OCI-LY3 (cell line): Measurements from ENCODE around the gene CSRP1.
A peak's percentile ranks its signal among the peaks of the same experiment; 100 is the strongest.

Source experiments
- H2AFZ ChIP-seq: fragments of 200-600, 300-600 bp; shearing (Covaris generic); 2 replicates; pipeline ENCODE4 v1.6.0; 2014; ENCODE audit warnings: antibody characterized with exemption, low read depth, low read length
- H3K27ac ChIP-seq: fragments of 200-600, 300-600 bp; sonication (generic); 2 replicates; pipeline ENCODE4 v1.5.1; 2014; ENCODE audit warnings: mild to moderate bottlenecking, low read length, moderate library complexity, mixed read lengths
- H3K27me3 ChIP-seq: fragments of 200-600, 300-600 bp; sonication (generic); 2 replicates; pipeline ENCODE4 v1.6.1; 2014; ENCODE audit warnings: low read depth, low read length, mixed read lengths
- H3K36me3 ChIP-seq: fragments of 200-600, 300-600 bp; sonication (generic); replicated peaks from 2 replicates; pipeline ENCODE3; 2014; ENCODE audit warnings: low read depth, low read length, mixed read lengths
- H3K4me1 ChIP-seq: fragments of 300-600, 200-600 bp; sonication (generic); 2 replicates; pipeline ENCODE4 v1.6.1; 2014; ENCODE audit warnings: low read length, mixed read lengths
- H3K4me2 ChIP-seq: fragments of 200-600, 300-600 bp; sonication (generic); 2 replicates; pipeline ENCODE4 v1.6.1; 2014; ENCODE audit warnings: low read length, mixed read lengths
- H3K4me3 ChIP-seq: fragments of 300-600, 200-600 bp; sonication (generic); 2 replicates; pipeline ENCODE4 v1.5.1; 2014; ENCODE audit warnings: antibody characterized with exemption, mild to moderate bottlenecking, low read length, moderate library complexity
- H3K79me2 ChIP-seq: fragments of 300-600, 200-600 bp; shearing (Covaris generic); 2 replicates; pipeline ENCODE4 v1.6.1; 2014; ENCODE audit warnings: mild to moderate bottlenecking, low read length, mixed read lengths
- H3K9ac ChIP-seq: fragments of 300-600, 200-600 bp; shearing (Covaris generic); 2 replicates; pipeline ENCODE4 v1.6.0; 2014; ENCODE audit warnings: mild to moderate bottlenecking, low read length, moderate library complexity
- H3K9me3 ChIP-seq: fragments of 200-600, 300-600 bp; shearing (Covaris generic); 2 replicates; pipeline ENCODE4 v1.6.1; 2014; ENCODE audit warnings: low read length, mixed read lengths; ENCODE audit not compliant: insufficient read depth
- H4K20me1 ChIP-seq: fragments of 200-600, 300-600 bp; sonication (generic); 2 replicates; pipeline ENCODE4 v1.6.1; 2016; ENCODE audit warnings: low read length, mixed read lengths; ENCODE audit not compliant: insufficient read depth
- CTCF ChIP-seq: fragments of 200-600, 300-600 bp; sonication (generic); IDR thresholded peaks from 2 replicates; pipeline ENCODE4 v1.5.1; 2014; ENCODE audit warnings: antibody characterized with exemption, low read length, low read depth
- EZH2phosphoT487 ChIP-seq: fragments of 200-600 bp; shearing (Covaris generic); IDR thresholded peaks from 2 replicates; pipeline ENCODE4 v1.6.1; 2018; ENCODE audit warnings: antibody characterized with exemption, mixed run types, low read depth

Gene CSRP1

GRCh38 chr1:201485184-201485774 lies 21.6 kb downstream of the CSRP1 start:
- no peak overlapping the region for H3K27ac ChIP-seq
- H3K4me1 ChIP-seq: peaks cover 46% of the 10 kb centered on the region
- peaks cover 62% of the 10 kb centered on the region for H3K36me3 ChIP-seq
- no peaks in the 10 kb centered on the region for H4K20me1 ChIP-seq
- no peak for TF ChIP-seq EZH2phosphoT487
- TF ChIP-seq CTCF: no peak
- no peaks in the 10 kb centered on the region for H3K79me2 ChIP-seq
- no peak overlapping the region for H3K9ac ChIP-seq
- no peaks in the 10 kb centered on the region for H3K9me3 ChIP-seq
- H3K27me3 ChIP-seq: no peaks in the 10 kb centered on the region
- H2AFZ ChIP-seq: no peak overlapping the region
- no peak overlapping the region for H3K4me2 ChIP-seq
- H3K4me3 ChIP-seq: no peak overlapping the region

- H3K36me3 ChIP-seq: peaks cover 47% of the 10 kb centered on the region
- H3K27me3 ChIP-seq: no peaks in the 10 kb centered on the region
- peak overlapping the region; percentile 90 for H3K27ac ChIP-seq
- H3K9me3 ChIP-seq: no peaks in the 10 kb centered on the region
- TF ChIP-seq CTCF (no peak), EZH2phosphoT487 (no peak)
- peak overlapping the region; percentile 80; the same call in 1 of the 2 replicates for H3K9ac ChIP-seq
- H3K4me2 ChIP-seq: peak overlapping the region; percentile 99; the same call in 1 of the 2 replicates
- H4K20me1 ChIP-seq: no peaks in the 10 kb centered on the region
- H3K4me3 ChIP-seq: no peak overlapping the region
- no peaks in the 10 kb centered on the region for H3K79me2 ChIP-seq
- peaks cover 38% of the 10 kb centered on the region for H3K4me1 ChIP-seq
- no peak overlapping the region for H2AFZ ChIP-seq
These were observed 23.5 kb downstream of the CSRP1 start for GRCh38 chr1:201483373-201483949.

GRCh38 chr1:201482755-201483154 lies 24.2 kb downstream of the CSRP1 start:
- peaks cover 42% of the 10 kb centered on the region for H3K36me3 ChIP-seq
- peak overlapping the region; percentile 99 for H3K4me2 ChIP-seq
- no peaks in the 10 kb centered on the region for H3K27me3 ChIP-seq
- H2AFZ ChIP-seq: 0 out of 2 replicates have a peak overlapping the region, but pooled peaks have one; percentile 5
- TF ChIP-seq CTCF (no peak), EZH2phosphoT487 (no peak)
- H3K4me3 ChIP-seq: peak overlapping the region; percentile 81
- H3K9ac ChIP-seq: peak overlapping the region; percentile 80
- no peaks in the 10 kb centered on the region for H4K20me1 ChIP-seq
- peaks cover 38% of the 10 kb centered on the region for H3K4me1 ChIP-seq
- H3K9me3 ChIP-seq: no peaks in the 10 kb centered on the region
- peak overlapping the region; percentile 90 for H3K27ac ChIP-seq
- H3K79me2 ChIP-seq: no peaks in the 10 kb centered on the region

GRCh38 chr1:201481761-201482493 lies 25.0 kb downstream of the CSRP1 start:
- peak overlapping the region; percentile 99 for H3K4me2 ChIP-seq
- peaks cover 38% of the 10 kb centered on the region for H3K4me1 ChIP-seq
- peak overlapping the region; percentile 81 for H3K4me3 ChIP-seq
- H2AFZ ChIP-seq: peak overlapping the region; percentile 66
- H3K79me2 ChIP-seq: no peaks in the 10 kb centered on the region
- peaks cover 34% of the 10 kb centered on the region for H3K36me3 ChIP-seq
- TF ChIP-seq EZH2phosphoT487: no peak
- peak; percentile 94 for TF ChIP-seq CTCF
- no peaks in the 10 kb centered on the region for H4K20me1 ChIP-seq
- H3K27me3 ChIP-seq: peaks cover 4% of the 10 kb centered on the region; the same call in 1 of the 2 replicates
- H3K27ac ChIP-seq: peak overlapping the region; percentile 90
- H3K9me3 ChIP-seq: no peaks in the 10 kb centered on the region
- H3K9ac ChIP-seq: peak overlapping the region; percentile 80
